WTC11 (cell line): ENCODE measurements around the gene YEATS2. TPM values are rescaled to one million over a fixed set of nuclear protein-coding genes. Genes with fewer than 3 reads are reported as not detected.
A peak's percentile ranks its signal among the peaks of the same experiment; 100 is the strongest.

Experiments
- ATAC-seq: fragments of 200-7000 bp; cut with Tn5 transposase; 2 replicates; pipeline ENCODE4 v1.10.0; 2021; ENCODE audit warnings: mild to moderate bottlenecking, moderate library complexity
- CTCF ChIA-PET: fragments of 300-600 bp; sonication (Branson Sonifier 250); formaldehyde crosslinking; loops from one replicate; lab custom pipeline; 2021; ENCODE audit warnings: antibody characterized with exemption; lab: Charles Lee
- POLR2A ChIA-PET: fragments of 350-600 bp; sonication (Branson Sonifier 250); formaldehyde crosslinking; loops from one replicate; lab custom pipeline; 2021; ENCODE audit warnings: antibody characterized with exemption; lab: Charles Lee
- DNase-seq: peaks from one replicate; pipeline ENCODE4 v3.0.0; 2021; ENCODE audit warnings: low spot score
- H3K27ac Mint-ChIP-seq: 2 replicates; pipeline ENCODE4 v1.8.0; 2021; ENCODE audit warnings: mixed read lengths
- H3K27me3 Mint-ChIP-seq: 2 replicates; pipeline ENCODE4 v1.8.0; 2021; ENCODE audit warnings: low read depth, mild to moderate bottlenecking, moderate library complexity, mixed read lengths
- H3K36me3 Mint-ChIP-seq: 2 replicates; pipeline ENCODE4 v1.8.0; 2021; ENCODE audit warnings: mixed read lengths
- H3K4me1 Mint-ChIP-seq: 2 replicates; pipeline ENCODE4 v1.8.0; 2022; ENCODE audit warnings: mixed read lengths
- H3K4me3 Mint-ChIP-seq: 2 replicates; pipeline ENCODE4 v1.8.0; 2021; ENCODE audit warnings: mild to moderate bottlenecking, moderate library complexity, mixed read lengths
- H3K9me3 Mint-ChIP-seq: 2 replicates; pipeline ENCODE4 v1.8.0; 2021; ENCODE audit warnings: mixed read lengths
- AFF4 ChIP-seq: sonication (generic); formaldehyde crosslinking; IDR thresholded peaks from 2 replicates; pipeline ENCODE4 v1.8.1; 2023; ENCODE audit warnings: mild to moderate bottlenecking, missing genetic modification reagents, borderline replicate concordance
- ARID4B ChIP-seq: sonication (generic); formaldehyde crosslinking; IDR thresholded peaks from 2 replicates; pipeline ENCODE4 v1.8.0; 2023; ENCODE audit warnings: missing genetic modification reagents, mild to moderate bottlenecking, borderline replicate concordance
- ATF1 ChIP-seq: sonication (generic); formaldehyde crosslinking; IDR thresholded peaks from 2 replicates; pipeline ENCODE4 v1.8.1; 2023; ENCODE audit warnings: mild to moderate bottlenecking, moderate library complexity, missing genetic modification reagents
- CREB1 ChIP-seq: sonication (generic); formaldehyde crosslinking; IDR thresholded peaks from 2 replicates; pipeline ENCODE4 v1.8.0; 2023; ENCODE audit warnings: mild to moderate bottlenecking, missing genetic modification reagents
- CTCF ChIP-seq: fragments of 200-600 bp; IDR thresholded peaks from 2 replicates; pipeline ENCODE4 v1.8.0; 2022; ENCODE audit warnings: antibody characterized with exemption
- ELF4 ChIP-seq: sonication (generic); formaldehyde crosslinking; IDR thresholded peaks from 2 replicates; pipeline ENCODE4 v1.8.1; 2022; ENCODE audit warnings: low read depth, mild to moderate bottlenecking, moderate library complexity, missing genetic modification reagents
- ESRRA ChIP-seq: sonication (generic); formaldehyde crosslinking; IDR thresholded peaks from 2 replicates; pipeline ENCODE4 v1.8.1; 2022; ENCODE audit warnings: mild to moderate bottlenecking, missing genetic modification reagents, borderline replicate concordance
- GTF2I ChIP-seq: fragments of 250-450 bp; sonication (Bioruptor Pico); conservative IDR thresholded peaks from 2 replicates; pipeline ENCODE4 v1.4.0; 2021; ENCODE audit warnings: mild to moderate bottlenecking
- HMGXB4 ChIP-seq: sonication (generic); formaldehyde crosslinking; IDR thresholded peaks from 2 replicates; pipeline ENCODE4 v1.8.1; 2023; ENCODE audit warnings: mild to moderate bottlenecking, moderate library complexity, missing genetic modification reagents
- OVOL2 ChIP-seq: fragments of 250-450 bp; sonication (Bioruptor Pico); IDR thresholded peaks from 2 replicates; pipeline ENCODE4 v1.9.0; 2021; ENCODE audit warnings: mild to moderate bottlenecking, borderline replicate concordance
- RELA ChIP-seq: sonication (generic); formaldehyde crosslinking; IDR thresholded peaks from 2 replicates; pipeline ENCODE4 v1.8.1; 2022; ENCODE audit warnings: missing genetic modification reagents, mild to moderate bottlenecking, borderline replicate concordance
- SMAD4 ChIP-seq: sonication (generic); formaldehyde crosslinking; IDR thresholded peaks from 2 replicates; pipeline ENCODE4 v1.8.0; 2022; ENCODE audit warnings: mild to moderate bottlenecking, missing genetic modification reagents
- SOX15 ChIP-seq: fragments of 250-450 bp; sonication (Bioruptor Pico); IDR thresholded peaks from 2 replicates; pipeline ENCODE4 v1.9.0; 2021; ENCODE audit warnings: mild to moderate bottlenecking
- TEAD1 ChIP-seq: sonication (generic); formaldehyde crosslinking; IDR thresholded peaks from 2 replicates; pipeline ENCODE4 v1.8.0; 2022; ENCODE audit warnings: mild to moderate bottlenecking, missing genetic modification reagents
- ZBTB21 ChIP-seq: sonication (generic); formaldehyde crosslinking; IDR thresholded peaks from 2 replicates; pipeline ENCODE4 v1.8.1; 2023; ENCODE audit warnings: mild to moderate bottlenecking, missing genetic modification reagents, borderline replicate concordance
- ZMAT4 ChIP-seq: fragments of 250-450 bp; sonication (Bioruptor Pico); IDR thresholded peaks from 2 replicates; pipeline ENCODE4 v1.9.0; 2021; ENCODE audit warnings: mild to moderate bottlenecking
- ZNF121 ChIP-seq: sonication (generic); formaldehyde crosslinking; IDR thresholded peaks from 2 replicates; pipeline ENCODE4 v1.8.0; 2023; ENCODE audit warnings: missing genetic modification reagents
- ZNF396 ChIP-seq: fragments of 250-450 bp; sonication (Bioruptor Pico); IDR thresholded peaks from 2 replicates; pipeline ENCODE4 v1.8.0; 2021; ENCODE audit warnings: mild to moderate bottlenecking, moderate library complexity, borderline replicate concordance
- total RNA-seq: library from RNA; stranded (reverse); gene quantifications from 3 replicates; pipeline ENCODE4 v1.2.3, GENCODE V29; 2021

The YEATS2 gene
- total RNA-seq, 1 experiment from 2014 or later, result 42.5 TPM

- TF ChIP-seq CTCF, result no peak
Measured at GRCh38 chr3:183811638-183812037, 114.0 kb downstream of the YEATS2 start (continued).

GRCh38 chr3:183812761-183813445 is 115.3 kb downstream of the YEATS2 start:
- Mint-ChIP-seq H3K27me3 (no peaks in the 10 kb centered on the region), H3K4me1 (no peaks in the 10 kb centered on the region), H3K27ac (peak overlapping the region; percentile 94), H3K9me3 (no peaks in the 10 kb centered on the region), H3K4me3 (no peak overlapping the region), H3K36me3 (peaks cover 57% of the 10 kb centered on the region)
- CTCF ChIA-PET, result no interaction called here
- POLR2A ChIA-PET, result interaction anchor here (0.6 kb wide), 1 partner anchor 912 kb away, joined by 3 read pairs; no protein-coding TSS in a partner anchor
- TF ChIP-seq OVOL2, result no peak
- no peak for TF ChIP-seq ELF4 (CRISPR knock-in tag)
- no peak for DNase-seq
- no peak for ATAC-seq

GRCh38 chr3:183814240-183814639 is 116.6 kb downstream of the YEATS2 start:
- ChIA-PET CTCF (interaction anchor here (1.0 to 1.4 kb wide), 2 partner anchors 12 to 70 kb away, joined by 3 to 4 read pairs; partner anchors contain the start of gene PARL), POLR2A (no interaction called here)
- H3K4me3 Mint-ChIP-seq, result no peak overlapping the region
- no peaks in the 10 kb centered on the region for H3K27me3 Mint-ChIP-seq
- peaks cover 47% of the 10 kb centered on the region for H3K36me3 Mint-ChIP-seq
- peak overlapping the region; percentile 74 for H3K27ac Mint-ChIP-seq
- ATAC-seq, result no peak
- DNase-seq, result no peak
- no peaks in the 10 kb centered on the region for H3K9me3 Mint-ChIP-seq
- H3K4me1 Mint-ChIP-seq, result no peaks in the 10 kb centered on the region
- no peak for TF ChIP-seq ZBTB21 (CRISPR knock-in tag)
- TF ChIP-seq TEAD1 (CRISPR knock-in tag), result no peak
- TF ChIP-seq ZMAT4 (CRISPR knock-in tag), result no peak
- TF ChIP-seq CTCF, result no peak
- TF ChIP-seq AFF4 (CRISPR knock-in tag), result no peak
- no peak for TF ChIP-seq ARID4B (CRISPR knock-in tag)
- no peak for TF ChIP-seq RELA (CRISPR knock-in tag)
- no peak for TF ChIP-seq SOX15
- TF ChIP-seq CREB1 (CRISPR knock-in tag), result no peak
- no peak for TF ChIP-seq HMGXB4
- TF ChIP-seq ESRRA (CRISPR knock-in tag), result no peak
- TF ChIP-seq ZNF396 (CRISPR knock-in tag), result no peak
- TF ChIP-seq GTF2I (CRISPR knock-in tag), result no peak
- TF ChIP-seq ATF1 (CRISPR knock-in tag), result no peak
- no peak for TF ChIP-seq SMAD4
- no peak for TF ChIP-seq ZNF121 (CRISPR knock-in tag)
